ENCODE results near the gene PUDP.
"Not testable (repeated sequence)": the region's sequence is repeated elsewhere in the genome, so short reads cannot be mapped to it uniquely, and the experiment has no call there.

PUDP gene

GRCh38 chrX:7072856-7073255 is 75.1 kb downstream of the PUDP start:
- no peak for DNase-seq (ENCODE audit: low spot score)

GRCh38 chrX:7071390-7071789 is 76.6 kb downstream of the PUDP start:
- DNase-seq (ENCODE audit: low spot score), result no peak

GRCh38 chrX:7069556-7069955 is 78.4 kb downstream of the PUDP start:
- no peak for DNase-seq (ENCODE audit: low spot score)

GRCh38 chrX:7068939-7069367 is 79.0 kb downstream of the PUDP start:
- DNase-seq (ENCODE audit: low spot score), result no peak

GRCh38 chrX:7067256-7067655 is 80.7 kb downstream of the PUDP start:
- no peak for DNase-seq (ENCODE audit: low spot score)

- no peak for DNase-seq (ENCODE audit: low spot score)
Observed at GRCh38 chrX:7065473-7065872, 82.5 kb downstream of the PUDP start.

GRCh38 chrX:7062903-7063302 is 85.0 kb downstream of the PUDP start:
- DNase-seq (ENCODE audit: low spot score), result no peak

- no peak for DNase-seq (ENCODE audit: low spot score)
Observed at GRCh38 chrX:7062276-7062675, 85.7 kb downstream of the PUDP start.

- DNase-seq (ENCODE audit: low spot score), result no peak
Observed at GRCh38 chrX:7061429-7061828, 86.5 kb downstream of the PUDP start.

GRCh38 chrX:7060444-7060843 is 87.5 kb downstream of the PUDP start:
- DNase-seq (ENCODE audit: low spot score), result no peak

GRCh38 chrX:7059859-7060258 is 88.1 kb downstream of the PUDP start:
- no peak for DNase-seq (ENCODE audit: low spot score)

GRCh38 chrX:7059214-7059838 is 88.6 kb downstream of the PUDP start:
- no peak for DNase-seq (ENCODE audit: low spot score)

- DNase-seq (ENCODE audit: low spot score), result peak; percentile 34
Observed at GRCh38 chrX:7055386-7056137, 92.4 kb downstream of the PUDP start.

- no peak for DNase-seq (ENCODE audit: low spot score)
Observed at GRCh38 chrX:7054219-7055216, 93.4 kb downstream of the PUDP start.

- DNase-seq (ENCODE audit: low spot score), result no peak
Observed at GRCh38 chrX:7052541-7052940, 95.4 kb downstream of the PUDP start.

GRCh38 chrX:7050271-7050670 is 97.7 kb downstream of the PUDP start:
- no peak for DNase-seq (ENCODE audit: low spot score)

- DNase-seq (ENCODE audit: low spot score), result no peak
Observed at GRCh38 chrX:7047951-7048350, 100.0 kb downstream of the PUDP start.

- no peak for DNase-seq (ENCODE audit: low spot score)
Observed at GRCh38 chrX:7045238-7045955, 102.6 kb downstream of the PUDP start.

GRCh38 chrX:7043796-7044433 is 104.0 kb downstream of the PUDP start:
- not testable (repeated sequence) for DNase-seq (ENCODE audit: low spot score)

- DNase-seq (ENCODE audit: low spot score), result no peak
Observed at GRCh38 chrX:7028246-7028645, 119.7 kb downstream of the PUDP start.

GRCh38 chrX:7027071-7027470 is 120.9 kb downstream of the PUDP start:
- no peak for DNase-seq (ENCODE audit: low spot score)

Data from LoVo (cell line).